ENCODE data around the gene PBX3.

- TF ChIP-seq EZH2phosphoT487 (IDR thresholded peaks at IDR 0.05; ENCODE audit: insufficient read depth, low read depth) (no peak), EZH2 (IDR thresholded peaks at IDR 0.05; ENCODE audit: insufficient read depth, poor library complexity, severe bottlenecking) (no peak)
These were observed 172.4 kb downstream of the PBX3 start for GRCh38 chr9:125919565-125919964.
